ENCODE results near the gene ZNF275.

GRCh38 chrX:153401133-153401764 is 67.3 kb downstream of the ZNF275 start, which contains the start of gene PNMA6E:
- TF ChIP-seq, protein P1, sequence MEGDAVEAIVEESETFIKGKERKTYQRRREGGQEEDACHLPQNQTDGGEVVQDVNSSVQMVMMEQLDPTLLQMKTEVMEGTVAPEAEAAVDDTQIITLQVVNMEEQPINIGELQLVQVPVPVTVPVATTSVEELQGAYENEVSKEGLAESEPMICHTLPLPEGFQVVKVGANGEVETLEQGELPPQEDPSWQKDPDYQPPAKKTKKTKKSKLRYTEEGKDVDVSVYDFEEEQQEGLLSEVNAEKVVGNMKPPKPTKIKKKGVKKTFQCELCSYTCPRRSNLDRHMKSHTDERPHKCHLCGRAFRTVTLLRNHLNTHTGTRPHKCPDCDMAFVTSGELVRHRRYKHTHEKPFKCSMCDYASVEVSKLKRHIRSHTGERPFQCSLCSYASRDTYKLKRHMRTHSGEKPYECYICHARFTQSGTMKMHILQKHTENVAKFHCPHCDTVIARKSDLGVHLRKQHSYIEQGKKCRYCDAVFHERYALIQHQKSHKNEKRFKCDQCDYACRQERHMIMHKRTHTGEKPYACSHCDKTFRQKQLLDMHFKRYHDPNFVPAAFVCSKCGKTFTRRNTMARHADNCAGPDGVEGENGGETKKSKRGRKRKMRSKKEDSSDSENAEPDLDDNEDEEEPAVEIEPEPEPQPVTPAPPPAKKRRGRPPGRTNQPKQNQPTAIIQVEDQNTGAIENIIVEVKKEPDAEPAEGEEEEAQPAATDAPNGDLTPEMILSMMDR (conservative IDR thresholded peaks at IDR 0.05 in 1 of 2, IDR thresholded peaks at IDR 0.05 in 1 of 2; ENCODE audit: extremely low read depth in 1 of 2, insufficient read depth in 1 of 2, low read depth in 1 of 2, low read length in 2 of 2) = no peak
- no peak for TF ChIP-seq EZH2 (IDR thresholded peaks at IDR 0.05; ENCODE audit: borderline replicate concordance, low read length)
